Kasumi-1 (cell line): ENCODE results near the gene APOBEC3F.
"Not testable (repeated sequence)": the region's sequence is repeated elsewhere in the genome, so short reads cannot be mapped to it uniquely, and the experiment has no call there.

Experiments
- DNase-seq, 2 experiments: peaks; one replicate each; lab custom pipeline; 2025; lab: John Stamatoyannopoulos, UW

APOBEC3F gene

DNA sequence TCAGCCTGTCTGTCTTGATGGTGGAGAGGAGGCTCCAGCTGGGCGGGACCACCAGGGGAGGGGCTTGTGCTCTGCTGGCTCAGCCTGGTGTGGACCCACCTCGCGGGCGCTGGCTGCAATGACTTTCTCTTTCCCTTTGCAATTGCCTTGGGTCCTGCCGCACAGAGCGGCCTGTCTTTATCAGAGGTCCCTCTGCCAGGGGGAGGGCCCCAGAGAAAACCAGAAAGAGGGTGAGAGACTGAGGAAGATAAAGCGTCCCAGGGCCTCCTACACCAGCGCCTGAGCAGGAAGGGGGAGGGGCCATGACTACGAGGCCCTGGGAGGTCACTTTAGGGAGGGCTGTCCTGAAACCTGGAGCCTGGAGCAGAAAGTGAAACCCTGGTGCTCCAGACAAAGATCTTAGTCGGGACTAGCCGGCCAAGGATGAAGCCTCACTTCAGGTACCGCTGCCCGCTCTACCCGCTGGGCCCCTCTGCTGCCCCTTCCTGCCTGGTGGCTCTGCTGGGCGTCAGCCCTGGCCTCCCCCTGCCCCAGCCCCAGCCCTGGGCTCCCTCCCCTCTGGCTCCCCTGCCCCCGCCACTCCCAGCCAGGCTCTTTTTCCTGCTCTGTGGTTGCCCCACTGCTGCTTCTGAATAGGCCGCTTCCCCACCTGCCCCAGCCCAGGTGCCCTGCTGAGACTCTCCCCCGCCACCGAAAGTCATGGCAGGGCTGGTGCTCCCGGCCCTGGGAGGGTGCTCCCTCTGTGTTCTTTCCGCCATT is at the start of gene APOBEC3F:
Gene APOBEC3F (plus strand): TSS at position 327 of the 759 bp plus-strand sequence. CDS start 97 bp downstream, at position 424.
- peak; percentile 43 to 48 for DNase-seq

DNA sequence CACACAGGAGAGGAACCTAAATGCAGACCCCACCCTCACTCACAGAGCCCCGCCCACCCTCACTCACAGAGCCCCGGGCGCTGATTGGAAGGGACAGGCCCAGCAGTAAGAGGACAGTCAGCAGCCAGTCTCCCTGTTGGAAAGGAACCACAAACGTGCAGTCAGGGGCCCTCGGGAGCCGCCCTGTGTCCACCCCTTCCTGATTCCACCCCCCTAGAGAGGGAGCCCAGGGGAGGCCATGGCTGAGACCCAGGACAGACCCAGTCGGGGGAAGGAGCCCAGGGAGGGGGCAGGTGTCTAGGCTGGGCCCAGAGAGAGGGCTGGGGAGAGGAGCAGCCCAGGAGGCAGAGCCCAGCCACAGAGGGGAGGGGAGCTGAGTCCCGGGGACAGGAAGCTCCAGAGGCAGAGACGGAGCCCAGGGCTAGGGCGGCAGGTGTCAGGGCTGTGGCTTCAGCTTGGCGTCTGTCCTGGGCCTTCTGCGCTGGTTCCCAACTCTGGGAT is 47.7 kb upstream of the APOBEC3F start:
- not testable (repeated sequence) for DNase-seq

DNA sequence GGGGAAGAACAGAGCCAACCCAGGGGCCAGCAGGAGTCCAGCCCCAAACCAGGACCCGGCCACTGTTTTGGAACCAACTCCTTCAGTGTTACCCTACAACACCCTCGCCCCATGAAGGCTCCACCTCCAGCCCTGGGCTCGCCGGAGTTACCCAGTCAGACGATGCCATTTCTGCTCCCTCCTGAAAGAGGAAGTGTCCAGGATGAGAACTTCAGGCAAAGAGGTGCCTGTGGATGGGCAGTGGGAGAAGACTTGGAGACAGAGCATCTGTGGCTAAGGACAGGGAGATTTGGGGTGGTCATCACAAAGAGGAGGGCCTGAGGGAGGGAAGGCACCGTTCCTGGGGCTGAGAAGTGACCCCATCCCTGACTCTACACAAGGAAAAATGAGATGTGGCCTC is 44.6 kb upstream of the APOBEC3F start:
- no peak for DNase-seq

DNA sequence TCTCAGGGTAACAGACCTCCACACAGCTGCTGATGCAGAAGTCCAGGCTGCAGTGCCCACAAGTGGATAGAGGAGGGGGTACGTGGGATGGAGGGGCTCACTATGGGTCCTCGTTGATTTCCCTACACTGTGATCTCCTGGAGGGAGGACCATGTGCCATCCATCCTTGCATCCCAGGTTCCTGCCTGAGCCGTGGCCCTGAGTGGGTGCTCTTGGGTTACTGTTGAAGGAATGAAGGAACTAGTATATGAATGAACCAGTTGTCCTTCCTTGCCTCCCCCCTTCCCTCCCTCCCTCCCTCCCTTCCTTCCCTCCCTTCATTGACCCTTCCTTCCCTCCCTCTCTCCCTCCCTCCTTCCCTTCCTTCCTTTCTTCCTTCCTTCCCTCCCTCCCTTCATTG is 43.1 kb upstream of the APOBEC3F start:
- DNase-seq, result no peak

DNA sequence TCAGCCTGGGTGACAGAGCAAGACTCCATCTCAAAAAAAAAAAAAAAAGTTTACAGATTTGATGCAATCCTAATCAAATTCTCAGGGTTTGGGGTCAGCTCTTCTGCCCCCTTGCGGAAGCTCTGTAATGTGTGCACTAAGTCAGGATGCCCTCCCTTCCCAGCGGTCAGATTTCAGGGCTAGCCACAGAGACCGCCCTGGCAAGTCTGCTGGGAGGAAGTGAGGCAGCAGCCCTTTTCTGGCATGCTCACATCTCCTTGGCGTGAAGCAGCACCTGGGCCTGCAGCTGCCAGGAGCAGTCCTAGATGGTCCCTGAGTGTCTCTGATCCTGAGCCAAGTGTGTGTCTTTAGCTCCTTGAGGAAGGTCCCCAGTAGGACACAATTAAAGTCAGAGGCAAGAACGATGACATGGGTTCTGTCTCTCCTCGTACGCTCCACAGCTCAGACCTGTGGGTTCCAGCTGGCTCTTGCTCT is 37.5 kb upstream of the APOBEC3F start:
- peak; percentile 79 to 83 for DNase-seq

DNA sequence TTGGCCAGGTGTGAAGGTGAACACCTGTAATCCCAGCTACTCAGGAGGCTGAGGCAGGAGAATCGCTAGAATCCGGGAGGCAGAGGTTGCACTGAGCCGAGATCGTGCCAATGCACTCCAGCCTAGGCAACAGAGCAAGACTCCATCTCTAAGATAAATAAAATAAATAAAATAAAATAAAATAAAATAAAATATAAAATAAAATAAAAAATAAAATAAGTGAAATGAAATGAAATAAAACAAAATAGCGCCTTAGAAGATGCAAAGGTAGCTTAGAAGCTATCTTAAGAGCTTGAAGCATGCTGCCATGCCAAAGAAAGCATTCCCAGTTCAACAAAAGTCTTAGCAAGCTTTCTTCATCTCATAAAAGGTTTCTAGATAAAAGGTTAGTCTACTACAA is 33.5 kb upstream of the APOBEC3F start:
- DNase-seq, result no peak

DNA sequence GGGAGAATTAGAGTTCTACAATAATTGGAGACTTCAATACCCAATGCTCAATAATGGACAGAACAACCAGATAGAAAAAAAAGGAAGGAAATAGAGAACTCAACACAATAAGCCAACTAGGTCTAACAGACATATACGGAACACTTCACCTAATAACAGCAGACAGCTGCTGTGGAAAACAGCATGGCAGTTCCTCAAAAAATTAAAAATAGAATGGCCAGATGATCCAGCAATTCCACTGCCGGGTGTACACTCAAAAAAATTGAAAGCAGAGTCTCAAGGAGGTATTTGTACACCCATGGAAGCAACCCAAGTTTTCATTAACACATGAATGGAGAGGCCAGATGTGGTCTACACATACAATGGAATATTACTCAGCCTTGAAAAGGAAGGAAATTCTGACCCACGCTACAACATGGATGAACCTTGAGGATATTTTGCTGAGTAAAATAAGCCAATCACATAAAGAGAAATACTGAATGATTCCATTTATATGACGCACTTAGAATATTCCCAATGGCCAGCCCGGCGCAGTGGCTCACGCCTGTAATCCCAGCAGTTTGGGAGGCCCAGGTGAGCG is 32.3 kb upstream of the APOBEC3F start:
- DNase-seq, result peak in 1 of 2 experiments; percentile 13

DNA sequence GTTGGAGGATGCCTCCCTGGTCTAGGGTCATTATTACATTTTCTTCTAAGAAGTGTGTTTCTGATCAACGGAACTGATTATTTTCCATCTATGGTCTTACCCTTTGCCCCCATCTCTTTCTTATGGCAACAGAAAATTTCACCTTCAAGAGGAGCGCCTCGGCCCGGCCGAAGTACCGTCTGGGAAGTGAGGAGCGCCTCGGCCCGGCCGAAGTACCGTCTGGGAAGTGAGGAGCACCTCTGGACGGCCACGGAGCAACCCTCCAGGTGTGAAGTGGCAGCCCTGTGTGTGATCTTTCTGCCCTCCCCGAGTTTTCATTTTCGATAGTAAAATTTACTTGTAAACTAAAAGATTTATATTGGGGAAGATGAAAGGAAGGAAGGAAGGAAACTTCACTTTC is 29.7 kb upstream of the APOBEC3F start:
- DNase-seq, result no peak

DNA sequence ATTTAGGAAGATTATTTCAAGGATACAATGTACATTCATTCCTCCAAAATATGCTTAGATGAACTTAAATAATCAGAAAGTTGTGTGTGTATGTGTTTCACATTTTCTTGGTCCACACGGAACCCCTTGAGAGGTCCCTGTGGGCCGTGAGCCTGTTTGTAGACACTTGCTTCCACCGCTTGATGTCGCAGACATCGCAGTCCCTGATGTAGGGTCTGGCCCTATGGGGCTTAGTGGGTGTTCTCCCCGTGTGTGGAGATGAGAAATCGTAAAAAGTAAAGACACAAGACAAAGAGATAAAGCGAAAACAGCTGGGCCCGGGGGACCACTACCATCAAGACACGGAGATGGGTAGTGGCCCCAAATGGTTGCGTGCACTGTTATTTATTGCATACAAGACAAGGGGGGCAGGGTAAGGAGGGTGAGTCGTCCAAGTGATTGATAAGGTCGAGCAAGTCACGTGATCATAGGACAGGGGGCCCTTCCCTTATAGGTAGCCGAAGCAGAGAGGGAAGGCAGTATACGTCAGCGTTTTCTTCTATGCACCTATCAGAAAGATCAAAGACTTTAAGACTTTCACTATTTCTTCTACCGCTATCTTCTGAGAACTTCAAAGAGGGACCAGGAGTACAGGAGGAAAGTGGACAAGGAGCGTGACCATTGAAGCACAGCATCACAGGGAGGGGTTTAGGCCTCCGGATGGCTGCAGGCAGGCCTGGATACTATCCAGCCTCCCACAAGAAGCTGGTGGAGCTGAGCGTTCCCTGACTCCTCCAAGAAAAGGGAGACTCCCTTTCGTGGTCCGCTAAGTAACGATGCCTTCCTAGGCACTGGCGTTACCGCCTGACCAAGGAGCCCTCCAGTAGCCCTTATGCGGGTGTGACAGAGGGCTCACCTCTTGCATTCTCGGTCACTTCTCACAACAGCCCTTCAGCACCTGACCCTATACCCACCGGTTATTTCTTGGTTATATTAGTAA is 27.8 kb upstream of the APOBEC3F start:
- DNase-seq, result no peak

DNA sequence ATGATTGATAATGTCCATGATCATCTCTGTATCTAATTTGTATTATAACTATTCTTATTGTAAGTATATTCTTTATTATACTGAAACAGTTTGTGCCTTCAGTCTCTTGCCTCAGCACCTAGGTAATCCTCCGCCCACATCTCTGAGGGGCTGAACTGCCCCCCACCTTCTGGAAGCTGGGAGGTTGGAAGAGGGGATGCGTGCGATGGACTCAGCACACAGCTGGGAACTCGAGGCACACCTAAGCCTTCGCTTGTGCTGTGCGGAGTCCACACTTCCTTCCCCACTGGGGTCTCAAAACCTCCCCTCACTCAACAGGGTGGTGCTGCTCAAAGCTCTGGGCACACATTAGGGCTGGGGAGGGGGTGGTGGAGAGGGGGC is 27.1 kb upstream of the APOBEC3F start:
- DNase-seq, result not testable (repeated sequence)

DNA sequence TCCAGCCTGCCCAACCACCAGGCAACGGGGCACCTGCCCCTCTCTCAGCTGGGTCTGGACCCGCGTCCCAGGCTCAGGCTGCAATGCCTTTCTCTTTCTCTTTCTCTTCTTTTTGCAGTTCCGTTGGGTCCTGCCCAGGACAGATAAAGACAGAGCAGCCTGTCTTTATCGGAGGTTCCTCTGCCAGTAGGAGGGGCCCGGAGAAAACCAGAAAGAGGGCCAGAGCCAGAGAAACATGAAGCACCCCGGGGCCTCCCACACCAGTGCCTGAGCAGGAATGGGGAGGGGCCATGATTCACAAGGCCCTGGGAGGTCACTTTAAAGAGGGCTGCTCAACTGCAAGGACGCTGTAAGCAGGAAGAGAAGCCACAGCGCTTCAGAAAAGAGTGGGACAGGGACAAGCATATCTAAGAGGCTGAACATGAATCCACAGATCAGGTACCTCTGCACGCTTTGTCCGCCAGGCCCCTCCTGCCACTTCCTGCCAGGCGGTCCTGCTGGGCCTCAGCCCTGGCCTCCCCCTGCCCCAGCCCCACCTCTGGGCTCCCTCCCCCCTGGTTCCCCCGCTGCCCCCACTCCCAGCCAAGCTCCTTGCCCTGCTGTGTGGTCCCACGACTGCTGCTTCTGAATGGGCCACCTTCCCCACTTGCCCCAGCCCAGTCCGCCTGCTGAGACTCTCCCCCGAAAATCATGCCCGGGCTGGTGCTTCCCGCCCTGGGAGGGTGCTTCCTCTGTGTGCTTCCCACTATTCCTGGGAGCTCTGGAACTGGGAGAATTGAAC is 26.5 kb upstream of the APOBEC3F start, which contains the start of gene APOBEC3C:
Gene APOBEC3C (plus strand): TSS at position 316 of the 781 bp plus-strand sequence. CDS start 106 bp downstream, at position 422.
- peak; percentile 88 to 90 for DNase-seq

DNA sequence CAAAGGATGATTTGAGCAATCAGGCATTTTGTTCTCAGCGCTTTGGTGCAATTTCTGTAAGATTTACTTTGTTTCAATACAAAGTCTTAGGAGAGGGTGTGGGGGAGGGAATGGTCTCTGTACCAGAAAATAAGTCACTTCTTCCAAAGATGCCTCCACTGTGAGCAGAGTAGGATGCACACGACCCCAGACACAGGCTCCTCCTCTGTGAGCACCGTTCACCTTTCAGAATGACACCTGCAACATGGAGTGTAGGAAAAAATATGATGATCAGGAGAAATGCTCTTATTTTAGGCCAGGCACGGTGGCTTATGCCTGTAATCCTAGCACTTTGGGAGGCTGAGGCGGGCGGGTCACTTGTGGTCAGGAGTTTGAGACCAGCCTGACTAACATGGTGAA is 25.9 kb upstream of the APOBEC3F start:
- DNase-seq, result not testable (repeated sequence)

DNA sequence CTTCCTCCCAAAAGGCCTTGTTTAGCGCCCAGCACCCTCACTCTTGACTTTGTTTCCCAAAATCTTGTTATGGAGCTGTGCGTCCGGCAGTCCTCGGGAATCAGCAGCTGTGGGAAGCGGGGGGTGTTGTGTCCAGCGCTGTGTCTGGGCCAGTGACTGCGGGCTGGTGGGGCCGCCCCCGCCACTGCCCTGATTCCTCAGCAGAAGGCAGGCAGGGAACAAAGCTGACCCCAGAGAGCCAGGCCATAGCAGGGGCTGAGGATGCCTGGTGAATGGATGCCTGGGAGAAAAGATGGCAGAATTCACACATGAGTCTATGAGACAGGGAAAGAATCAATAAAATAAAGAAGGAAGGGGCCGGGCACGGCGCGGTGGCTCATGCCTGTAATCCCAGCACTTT is 24.1 kb upstream of the APOBEC3F start:
- no peak for DNase-seq

DNA sequence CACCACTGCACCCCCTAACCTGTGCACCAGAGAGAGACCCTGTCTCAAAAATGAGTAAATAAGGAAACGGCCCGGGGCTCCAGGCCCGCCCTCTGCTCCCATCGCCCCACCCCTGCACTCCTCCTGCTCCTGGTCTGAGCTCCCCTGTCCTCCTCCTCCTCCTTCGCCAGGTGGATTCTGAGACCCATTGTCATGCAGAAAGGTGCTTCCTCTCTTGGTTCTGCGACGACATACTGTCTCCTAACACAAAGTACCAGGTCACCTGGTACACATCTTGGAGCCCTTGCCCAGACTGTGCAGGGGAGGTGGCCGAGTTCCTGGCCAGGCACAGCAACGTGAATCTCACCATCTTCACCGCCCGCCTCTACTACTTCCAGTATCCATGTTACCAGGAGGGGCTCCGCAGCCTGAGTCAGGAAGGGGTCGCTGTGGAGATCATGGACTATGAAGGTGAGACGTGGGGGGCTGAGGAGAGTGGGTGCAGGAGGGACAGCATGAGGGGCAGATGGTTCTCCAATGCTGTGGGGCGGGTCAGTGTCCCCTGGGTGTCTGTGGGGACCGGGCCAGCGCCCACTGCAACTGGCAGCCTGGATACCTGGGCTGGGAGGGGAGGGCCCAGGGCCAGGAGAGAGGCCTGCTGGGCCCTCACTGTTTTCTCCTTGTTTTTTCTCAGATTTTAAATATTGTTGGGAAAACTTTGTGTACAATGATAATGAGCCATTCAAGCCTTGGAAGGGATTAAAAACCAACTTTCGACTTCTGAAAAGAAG is 22.9 kb upstream of the APOBEC3F start:
- no peak for DNase-seq

DNA sequence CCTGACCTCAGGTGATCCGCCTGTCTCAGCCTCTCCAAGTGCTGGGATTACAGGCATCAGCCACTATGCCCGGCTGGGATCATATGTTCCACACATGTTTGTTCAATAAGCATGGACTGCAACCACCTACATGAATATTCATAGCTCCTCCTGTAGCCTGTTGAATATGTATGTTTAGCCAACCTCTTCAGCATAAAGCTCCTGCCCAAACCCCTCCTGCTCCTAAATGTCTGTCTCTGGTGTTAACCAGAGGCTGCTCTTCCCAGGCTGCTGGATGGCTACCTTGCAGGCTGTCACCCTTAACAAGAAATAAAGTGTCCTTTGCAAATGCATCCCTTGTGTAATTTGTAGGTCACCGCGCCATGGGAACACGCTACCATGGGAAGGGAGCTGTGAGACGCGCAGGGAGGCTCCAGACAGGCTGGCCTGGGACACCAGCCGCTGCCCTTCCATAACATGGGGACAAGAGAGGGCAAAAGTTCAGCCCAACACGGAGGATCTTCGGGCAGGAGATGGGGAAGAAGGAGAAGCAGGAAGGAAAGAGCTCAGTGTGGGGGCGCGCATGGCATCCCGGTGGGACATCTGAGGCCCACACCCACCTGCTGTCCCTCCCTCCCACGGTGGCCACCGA is 20.5 kb upstream of the APOBEC3F start:
- not testable (repeated sequence) for DNase-seq

DNA sequence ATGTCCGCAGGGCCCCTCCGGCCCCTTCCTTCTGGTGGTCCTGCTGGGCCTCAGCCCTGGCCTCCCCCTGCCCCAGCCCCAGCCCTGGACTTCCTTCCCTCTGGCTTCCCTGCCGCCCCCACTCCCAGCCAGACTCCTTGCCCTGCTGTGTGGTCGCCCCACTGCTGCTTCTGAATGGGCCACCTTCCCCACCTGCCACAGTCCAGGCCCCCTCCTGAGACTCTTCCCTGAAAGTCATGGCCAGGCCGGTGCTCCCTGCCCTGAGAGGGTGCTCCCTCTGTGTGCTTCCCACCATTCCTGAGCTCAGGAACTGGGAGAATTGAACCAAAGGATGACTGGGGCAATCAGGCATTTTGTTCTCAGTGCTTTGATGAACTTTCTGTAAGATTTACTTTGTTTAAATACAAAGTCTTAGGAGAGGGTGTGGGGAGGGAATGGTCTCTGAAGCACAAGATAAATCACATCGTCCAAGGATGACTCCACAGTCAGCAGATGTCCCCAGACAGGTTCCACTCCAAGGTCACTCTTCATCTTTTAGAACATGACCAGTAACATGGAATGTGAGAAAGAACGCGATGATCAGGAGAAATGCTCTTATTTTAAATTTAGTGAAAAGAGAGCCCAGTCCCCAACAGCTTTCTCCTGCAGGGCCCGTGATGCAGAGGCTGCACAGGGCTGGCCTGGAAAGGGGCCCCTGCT is 19.0 kb upstream of the APOBEC3F start:
- DNase-seq, result no peak

DNA sequence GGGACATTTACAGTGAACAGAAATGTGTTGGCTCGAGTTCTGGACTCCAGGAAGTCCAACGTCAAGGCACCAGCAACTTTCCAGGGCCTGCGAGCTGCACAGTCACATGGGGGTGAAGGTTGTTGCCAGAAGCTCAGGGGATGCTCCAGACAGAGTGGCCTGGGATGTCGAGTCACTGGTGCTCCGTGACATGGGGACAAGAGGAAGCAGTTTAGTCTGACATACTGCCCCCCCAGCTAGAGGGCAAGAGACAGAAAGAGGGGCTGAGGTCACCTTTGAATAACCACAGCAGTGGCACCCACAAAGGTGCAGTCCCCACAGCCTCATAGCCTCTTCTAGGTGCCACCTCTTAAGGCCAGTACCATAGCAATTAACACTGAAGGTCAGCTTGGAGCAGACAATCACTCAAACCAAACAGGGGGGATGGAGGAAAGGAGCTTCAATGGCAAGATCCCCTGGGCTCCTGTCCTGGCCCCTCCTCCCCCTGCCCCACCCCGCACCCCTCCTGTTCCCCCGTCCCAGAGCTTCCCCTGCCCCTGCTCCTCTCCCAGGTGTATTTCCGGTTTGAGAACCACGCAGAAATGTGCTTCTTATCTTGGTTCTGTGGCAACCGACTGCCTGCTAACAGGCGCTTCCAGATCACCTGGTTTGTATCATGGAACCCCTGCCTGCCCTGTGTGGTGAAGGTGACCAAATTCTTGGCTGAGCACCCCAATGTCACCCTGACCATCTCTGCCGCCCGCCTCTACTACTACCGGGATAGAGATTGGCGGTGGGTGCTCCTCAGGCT is 15.9 kb upstream of the APOBEC3F start:
- DNase-seq, result no peak

DNA sequence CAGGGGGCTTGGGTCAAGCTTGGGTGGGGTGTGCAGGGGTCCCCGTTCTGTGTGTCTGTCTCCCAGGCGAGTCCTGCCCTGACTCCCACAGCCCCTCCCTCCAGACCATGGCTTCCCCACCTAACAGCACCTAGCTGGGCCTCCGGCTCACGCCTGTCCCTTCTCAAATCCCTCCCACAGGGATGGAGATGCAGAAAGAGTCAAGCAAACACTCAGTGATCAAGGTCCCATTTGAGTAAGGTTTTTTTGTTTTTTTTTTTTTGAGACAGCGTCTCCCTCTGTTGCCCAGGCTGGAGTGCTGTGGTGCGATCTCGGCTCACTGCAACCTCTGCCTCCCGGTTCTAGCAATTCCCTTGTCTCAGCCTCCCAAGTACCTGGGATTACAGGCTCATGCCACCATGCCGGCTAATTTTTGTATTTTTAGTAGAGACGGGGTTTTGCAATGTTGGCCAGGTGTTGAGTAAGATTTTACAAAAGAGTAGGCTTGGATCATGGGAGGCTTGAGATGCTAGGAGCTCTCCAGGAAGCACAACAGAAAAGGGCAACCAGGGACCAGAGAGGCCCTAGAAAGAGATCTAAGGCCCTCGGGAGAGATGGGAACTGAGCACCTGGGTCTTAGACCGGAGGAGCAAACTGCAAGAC is 14.0 kb upstream of the APOBEC3F start:
- DNase-seq, result no peak
